H1 (cell line): ENCODE data around the gene RREB1. TPM values are rescaled to one million over a fixed set of nuclear protein-coding genes. Genes with fewer than 3 reads are reported as not detected.

Experiments used
- CTCF ChIA-PET: fragments of 300-600 bp; sonication (Branson Sonifier 250); formaldehyde crosslinking; loops from one replicate; lab custom pipeline; 2021; ENCODE audit not compliant: partially characterized antibody; lab: Charles Lee
- POLR2A ChIA-PET: fragments of 300-600 bp; sonication (Branson Sonifier 250); formaldehyde crosslinking; loops from one replicate; lab custom pipeline; 2021; ENCODE audit warnings: inconsistent platforms; ENCODE audit not compliant: partially characterized antibody; lab: Charles Lee
- DNase-seq, 2 experiments: peaks; one replicate each; pipeline versions ENCODE4 v3.0.0 to v3.0.0-alpha.2; 2010 to 2022; ENCODE audit warnings: low spot score in 2 of 2, low read depth in 1 of 2, mixed read lengths in 1 of 2
- FAIRE-seq: peaks from 2 replicates; lab custom pipeline; 2011; peaks lifted over from hg19 to GRCh38; lab: Jason Lieb, UNC
- H2AFZ ChIP-seq: 2 replicates; pipeline ENCODE4 v1.8.1; 2012; ENCODE audit warnings: low read length, inconsistent platforms
- H2AK5ac ChIP-seq: 2 replicates; pipeline ENCODE4 v1.6.1; 2013; ENCODE audit warnings: low read depth, low read length
- H2BK120ac ChIP-seq: replicated peaks from 2 replicates; pipeline ENCODE3; 2013; ENCODE audit warnings: low read depth, low read length, inconsistent platforms
- H2BK12ac ChIP-seq: 2 replicates; pipeline ENCODE4 v1.6.1; 2013; ENCODE audit warnings: low read depth, low read length
- H2BK15ac ChIP-seq: 2 replicates; pipeline ENCODE4 v1.6.1; 2013; ENCODE audit warnings: low read length
- H2BK20ac ChIP-seq: 2 replicates; pipeline ENCODE4 v1.6.1; 2013; ENCODE audit warnings: low read length
- H2BK5ac ChIP-seq: 2 replicates; pipeline ENCODE4 v1.6.1; 2013; ENCODE audit warnings: low read depth, low read length
- H3K14ac ChIP-seq: 2 replicates; pipeline ENCODE4 v1.6.1; 2013; ENCODE audit warnings: inconsistent platforms; ENCODE audit not compliant: insufficient read length
- H3K18ac ChIP-seq: 2 replicates; pipeline ENCODE4 v1.6.1; 2013; ENCODE audit warnings: low read length; ENCODE audit errors: extremely low read depth
- H3K23ac ChIP-seq: 2 replicates; pipeline ENCODE4 v1.6.1; 2013; ENCODE audit warnings: inconsistent platforms; ENCODE audit not compliant: insufficient read length
- H3K23me2 ChIP-seq: 2 replicates; pipeline ENCODE4 v1.6.1; 2013; ENCODE audit warnings: low read depth, low read length
- H3K27ac ChIP-seq: 2 replicates; pipeline ENCODE4 v1.6.1; 2011; ENCODE audit warnings: low read depth, low read length, inconsistent platforms
- H3K27me3 ChIP-seq, 4 experiments: replicated peaks in 1 of 4; 1 replicate in 1 of 4; 2 replicates in 3 of 4; pipeline versions ENCODE4 v1.6.1 to v1.8.1; 2011 to 2013; ENCODE audit warnings: low read length in 3 of 4, mild to moderate bottlenecking in 3 of 4, inconsistent platforms in 2 of 4, mixed read lengths in 2 of 4, moderate library complexity in 1 of 4; ENCODE audit not compliant: control insufficient read depth in 3 of 4, insufficient read depth in 3 of 4; ENCODE audit errors: extremely low read depth in 1 of 4
- H3K36me3 ChIP-seq, 4 experiments: 2 replicates each; pipeline versions ENCODE4 v1.6.1 to v1.8.1; 2011 to 2013; ENCODE audit warnings: mild to moderate bottlenecking in 4 of 4, low read length in 3 of 4, moderate library complexity in 2 of 4, control low read depth in 1 of 4, inconsistent platforms in 1 of 4; ENCODE audit not compliant: insufficient read depth in 4 of 4, control insufficient read depth in 2 of 4
- H3K4ac ChIP-seq: replicated peaks from 2 replicates; pipeline ENCODE3; 2013; ENCODE audit warnings: low read length, low read depth, mixed read lengths, inconsistent platforms; ENCODE audit not compliant: insufficient read length
- H3K4me1 ChIP-seq, 4 experiments: replicated peaks in 1 of 4; 1 replicate in 1 of 4; 2 replicates in 3 of 4; pipeline versions ENCODE4 v1.6.1 to v1.8.1; 2011 to 2013; ENCODE audit warnings: low read length in 3 of 4, inconsistent platforms in 2 of 4, mixed read lengths in 1 of 4; ENCODE audit not compliant: insufficient read depth in 4 of 4, control insufficient read depth in 3 of 4
- H3K4me2 ChIP-seq, 2 experiments: 2 replicates each; pipeline versions ENCODE4 v1.6.1 to v1.8.1; 2011 to 2013; ENCODE audit warnings: low read depth in 2 of 2, low read length in 2 of 2, control low read depth in 1 of 2, inconsistent platforms in 1 of 2, mild to moderate bottlenecking in 1 of 2; ENCODE audit not compliant: insufficient read depth in 1 of 2
- H3K4me3 ChIP-seq, 4 experiments: fragments of 200-600, 300-600 bp in 1 of 4; sonication (generic), shearing (Covaris generic), sonication (Bioruptor Twin) in 1 of 4; 2 replicates each; pipeline versions ENCODE4 v1.5.1 to v1.8.1; 2011 to 2016; ENCODE audit warnings: low read length in 4 of 4, low read depth in 3 of 4, control low read depth in 2 of 4, inconsistent platforms in 2 of 4, mild to moderate bottlenecking in 2 of 4, mixed read lengths in 1 of 4, moderate library complexity in 1 of 4; ENCODE audit not compliant: insufficient read depth in 2 of 4; ENCODE audit errors: extremely low read depth in 1 of 4
- H3K56ac ChIP-seq: replicated peaks from 2 replicates; pipeline ENCODE3; 2013; ENCODE audit warnings: low read depth, mild to moderate bottlenecking, mixed read lengths, low read length, inconsistent platforms; ENCODE audit not compliant: insufficient read length
- H3K79me1 ChIP-seq: 2 replicates; pipeline ENCODE4 v1.6.1; 2013; ENCODE audit warnings: low read depth, low read length, control low read depth
- H3K79me2 ChIP-seq, 2 experiments: 2 replicates each; pipeline versions ENCODE4 v1.6.1 to v1.8.1; 2012 to 2013; ENCODE audit warnings: low read length in 2 of 2, mild to moderate bottlenecking in 2 of 2, inconsistent platforms in 1 of 2; ENCODE audit not compliant: insufficient read depth in 2 of 2, control insufficient read depth in 1 of 2
- H3K9ac ChIP-seq, 4 experiments: replicated peaks in 1 of 4; 1 replicate in 1 of 4; 2 replicates in 3 of 4; pipeline versions ENCODE4 v1.6.1 to v1.8.1; 2011 to 2013; ENCODE audit warnings: low read depth in 3 of 4, low read length in 3 of 4, control low read depth in 2 of 4, mild to moderate bottlenecking in 2 of 4, moderate library complexity in 2 of 4, inconsistent platforms in 1 of 4; ENCODE audit errors: extremely low read depth in 1 of 4
- H3K9me3 ChIP-seq, 2 experiments: 2 replicates each; pipeline versions ENCODE4 v1.6.1 to v1.8.1; 2012 to 2013; ENCODE audit warnings: mild to moderate bottlenecking in 2 of 2, moderate library complexity in 2 of 2, control low read depth in 1 of 2, inconsistent platforms in 1 of 2, low read depth in 1 of 2, low read length in 1 of 2, mixed read lengths in 1 of 2; ENCODE audit not compliant: insufficient read depth in 2 of 2
- H4K20me1 ChIP-seq, 2 experiments: replicated peaks in 1 of 2; 2 replicates each; pipeline versions ENCODE3 to v1.8.1; 2011 to 2013; ENCODE audit warnings: inconsistent platforms in 2 of 2, low read length in 2 of 2, mild to moderate bottlenecking in 1 of 2; ENCODE audit not compliant: insufficient read depth in 2 of 2, control insufficient read depth in 1 of 2
- H4K5ac ChIP-seq: 2 replicates; pipeline ENCODE4 v1.6.1; 2013; ENCODE audit warnings: low read length, low read depth, mixed read lengths, inconsistent platforms; ENCODE audit not compliant: insufficient read length
- H4K8ac ChIP-seq: 2 replicates; pipeline ENCODE4 v1.8.0; 2013; ENCODE audit warnings: mild to moderate bottlenecking, moderate library complexity, low read length, inconsistent platforms; ENCODE audit not compliant: insufficient read depth; ENCODE audit errors: extremely low read depth
- H4K91ac ChIP-seq: replicated peaks from 2 replicates; pipeline ENCODE3; 2013; ENCODE audit warnings: low read length, mixed read lengths, inconsistent platforms; ENCODE audit not compliant: insufficient read length
- BACH1 ChIP-seq: IDR thresholded peaks from 2 replicates; pipeline ENCODE4 v1.6.1; 2012; ENCODE audit warnings: low read length, improper control_type of control experiment
- CEBPB ChIP-seq: IDR thresholded peaks from 2 replicates; pipeline ENCODE4 v1.6.1; 2012; ENCODE audit warnings: low read depth, low read length
- E2F6 ChIP-seq: IDR thresholded peaks from 2 replicates; pipeline ENCODE4 v1.6.1; 2012; ENCODE audit warnings: inconsistent platforms
- HDAC2 ChIP-seq, 2 experiments: fragments of 300-600 bp in 1 of 2; sonication (generic) in 1 of 2; IDR thresholded peaks; 2 replicates each; pipeline ENCODE4 v1.6.1; 2011 to 2012; ENCODE audit warnings: low read depth in 2 of 2, low read length in 2 of 2, mild to moderate bottlenecking in 2 of 2, moderate library complexity in 2 of 2, borderline replicate concordance in 1 of 2, inconsistent platforms in 1 of 2
- RFX5 ChIP-seq: IDR thresholded peaks from 2 replicates; pipeline ENCODE4 v1.6.1; 2011; ENCODE audit warnings: low read depth, low read length, improper control_type of control experiment, borderline replicate concordance
- SIN3A ChIP-seq, 2 experiments: IDR thresholded peaks in 1 of 2; conservative IDR thresholded peaks in 1 of 2; 2 replicates each; pipeline ENCODE4 v1.6.1; 2011 to 2012; ENCODE audit warnings: low read length in 2 of 2, improper control_type of control experiment in 1 of 2, low read depth in 1 of 2, mild to moderate bottlenecking in 1 of 2
- SP4 ChIP-seq: IDR thresholded peaks from 2 replicates; pipeline ENCODE4 v1.6.1; 2012; ENCODE audit warnings: low read length, inconsistent platforms
- TAF1 ChIP-seq: IDR thresholded peaks from 2 replicates; pipeline ENCODE4 v1.6.1; 2011; ENCODE audit warnings: mild to moderate bottlenecking, low read depth, low read length
- TAF7 ChIP-seq: optimal IDR thresholded peaks from 2 replicates; pipeline ENCODE3; 2011; ENCODE audit warnings: low read depth, mild to moderate bottlenecking, inconsistent platforms, low read length, moderate library complexity, borderline replicate concordance
- USF2 ChIP-seq: IDR thresholded peaks from 2 replicates; pipeline ENCODE4 v1.6.1; 2011; ENCODE audit warnings: low read length, improper control_type of control experiment
- ZNF274 ChIP-seq: IDR thresholded peaks from 2 replicates; pipeline ENCODE4 v1.7.0; 2012; ENCODE audit warnings: low read length, borderline replicate concordance; ENCODE audit errors: extremely low read depth
- WGBS, 2 experiments: shearing (Covaris generic) in 1 of 2; methylation state at CpG; one replicate each; pipeline versions ENCODE4 v1.1.6 to v1.1.7; 2013 to 2015; ENCODE audit warnings: low lambda C conversion rate in 2 of 2, mixed read lengths in 2 of 2, inconsistent platforms in 1 of 2, low coverage in 1 of 2, missing lambda C conversion rate in 1 of 2; ENCODE audit not compliant: insufficient replicate concordance in 2 of 2, insufficient coverage in 1 of 2, insufficient read length in 1 of 2; ENCODE audit errors: extremely low coverage in 1 of 2, missing lambda C conversion rate in 1 of 2; 5-methylcytosine and 5-hydroxymethylcytosine counted together
- polyA plus RNA-seq, 7 experiments: library from polyadenylated mRNA; depleted of rRNA in 3 of 7; stranded (reverse) in 5 of 7; unstranded in 2 of 7; fragments of >200 nt in 5 of 7; fragments of 200-250 nt in 2 of 7; gene quantifications; 1 replicate in 5 of 7; 2 replicates in 1 of 7; 4 replicates in 1 of 7; pipeline versions ENCODE4 v1.2.1 to v1.2.3, GENCODE V29; 2011 to 2013; ENCODE audit warnings: missing spikeins in 2 of 7, mixed read lengths in 2 of 7
- total RNA-seq: library from RNA; stranded (reverse); fragmentation: NEBNext Ultra II Directional; extraction: Animal tissue kit (Norgen Biotek cat#: 25700); gene quantifications from 2 replicates; pipeline ENCODE4 v1.2.1, GENCODE V29; 2021

RREB1 gene
- total and polyA plus RNA-seq, 2 of the 8 experiments (the other 6 are each of a cell fraction or from before 2014, with no cell fraction given) = 3.9 to 34.7 TPM

GRCh38 chr6:7203939-7204338 lies 96.2 kb downstream of the RREB1 start:
- Histone ChIP-seq H3K4me2 (no peak overlapping the region), H3K79me1 (no peaks in the 10 kb centered on the region), H3K56ac (no peak overlapping the region), H4K5ac (no peak overlapping the region), H2BK15ac (no peak overlapping the region), H3K9ac (no peak overlapping the region)
- no peak for DNase-seq
- TF ChIP-seq BACH1 (no peak), CEBPB (no peak), SIN3A (conservative IDR thresholded peaks at IDR 0.05 in 1 of 2, IDR thresholded peaks at IDR 0.05 in 1 of 2; ENCODE audit: low read depth in 1 of 2, low read length in 2 of 2) (no peak), TAF7 (no peak), E2F6 (no peak), ZNF274 (no peak), SP4 (no peak), TAF1 (no peak), RFX5 (no peak), USF2 (no peak), HDAC2 (IDR thresholded peaks at IDR 0.05; ENCODE audit: borderline replicate concordance in 1 of 2, low read depth in 2 of 2, low read length in 2 of 2) (no peak)
- TF ChIP-seq, all 59 proteins: peak for 0
- Histone ChIP-seq H3K9me3 (no peaks in the 10 kb centered on the region), H3K79me2 (no peaks in the 10 kb centered on the region), H2AFZ (no peak overlapping the region), H4K20me1 (peaks cover 0 to 6% of the 10 kb centered on the region in 2 experiments), H4K8ac (no peak overlapping the region; the same call in 1 of the 2 replicates), H2BK20ac (no peak overlapping the region), H2BK12ac (no peak overlapping the region), H2AK5ac (no peak overlapping the region), H2BK120ac (no peak overlapping the region), H3K27me3 (no peaks in the 10 kb centered on the region), H3K23me2 (no peaks in the 10 kb centered on the region), H3K4ac (no peak overlapping the region), H3K27ac (no peak overlapping the region), H3K36me3 (peaks cover 0 to 3% (median 0%) of the 10 kb centered on the region in 4 experiments; a peak in 1 of 8 replicates), H3K18ac (no peak overlapping the region), H3K4me3 (no peak overlapping the region), H3K23ac (no peak overlapping the region), H3K4me1 (no peaks in the 10 kb centered on the region; a peak in 1 of 7 replicates), H3K14ac (no peak overlapping the region), H4K91ac (no peak overlapping the region), H2BK5ac (no peak overlapping the region)
- 90% methylated on average over 7 of the region's 8 CpGs; no CpG with 5 or more reads in 1 of the 2 experiments for WGBS, 2 experiments
- no peak for FAIRE-seq
- CTCF ChIA-PET = interaction anchor here (0.6 to 1.7 kb wide), 5 partner anchors 13 to 29 kb away, joined by 3 to 6 read pairs (median 3); no protein-coding TSS in a partner anchor
- POLR2A ChIA-PET = interaction anchor here (1.0 kb wide), 1 partner anchor 11 kb away, joined by 3 read pairs; no protein-coding TSS in a partner anchor
